CD14-positive monocyte (primary cell): Measurements from ENCODE around the gene TNNT3. TPM values are rescaled to one million over a fixed set of nuclear protein-coding genes. Genes with fewer than 3 reads are reported as not detected.

Source experiments
- DNase-seq, 3 donors: peaks; one replicate each; pipeline ENCODE4 v3.0.0-alpha.2; 2011 to 2022
- H2AFZ ChIP-seq: 2 replicates; pipeline ENCODE4 v1.6.0; 2012; ENCODE audit warnings: mild to moderate bottlenecking, low read depth, low read length, inconsistent platforms; ENCODE audit not compliant: insufficient read depth, poor library complexity, severe bottlenecking
- H3K27ac ChIP-seq, 2 donors: 1 replicate in 1 of 2; 2 replicates in 1 of 2; pipeline ENCODE4 v1.5.1; 2012 to 2013; ENCODE audit warnings: low read length in 2 of 2, control low read depth in 1 of 2, inconsistent platforms in 1 of 2, low read depth in 1 of 2, mild to moderate bottlenecking in 1 of 2
- H3K27me3 ChIP-seq, 2 donors: one replicate each; pipeline versions ENCODE4 v1.6.0 to v1.6.1; 2011 to 2013; ENCODE audit warnings: low read length in 2 of 2; ENCODE audit not compliant: control insufficient read depth in 2 of 2, insufficient read depth in 2 of 2
- H3K36me3 ChIP-seq, 2 donors: replicated peaks in 1 of 2; 1 replicate in 1 of 2; 2 replicates in 1 of 2; pipeline versions ENCODE4 v1.5.1 to v1.6.1; 2012 to 2013; ENCODE audit warnings: low read length in 2 of 2, control low read depth in 1 of 2, inconsistent platforms in 1 of 2, mild to moderate bottlenecking in 1 of 2; ENCODE audit not compliant: insufficient read depth in 2 of 2, control insufficient read depth in 1 of 2
- H3K4me1 ChIP-seq, 2 donors: 1 replicate in 1 of 2; 2 replicates in 1 of 2; pipeline versions ENCODE4 v1.5.1 to v1.6.1; 2012 to 2013; ENCODE audit warnings: low read length in 2 of 2, control low read depth in 1 of 2, inconsistent platforms in 1 of 2, mild to moderate bottlenecking in 1 of 2, moderate library complexity in 1 of 2; ENCODE audit not compliant: insufficient read depth in 2 of 2, control insufficient read depth in 1 of 2
- H3K4me2 ChIP-seq: replicated peaks from 2 replicates; pipeline ENCODE3; 2012; ENCODE audit warnings: low read length, moderate library complexity, mild to moderate bottlenecking; ENCODE audit not compliant: poor library complexity, severe bottlenecking; ENCODE audit errors: extremely low read depth
- H3K4me3 ChIP-seq, 3 experiments: fragments of 200-600 bp in 1 of 3; sonication (generic) in 1 of 3; replicated peaks in 1 of 3; 1 replicate in 2 of 3; 2 replicates in 1 of 3; pipeline ENCODE4 v1.5.1; 2011 to 2013; ENCODE audit warnings: low read length in 3 of 3, mild to moderate bottlenecking in 3 of 3, control low read depth in 2 of 3, low read depth in 2 of 3, inconsistent platforms in 1 of 3, moderate library complexity in 1 of 3
- H3K79me2 ChIP-seq: 2 replicates; pipeline ENCODE4 v1.6.0; 2012; ENCODE audit warnings: mild to moderate bottlenecking, control low read depth, inconsistent platforms, low read length, moderate library complexity; ENCODE audit not compliant: insufficient read depth
- H3K9ac ChIP-seq: 2 replicates; pipeline ENCODE4 v1.6.0; 2017; ENCODE audit warnings: low read length, mild to moderate bottlenecking; ENCODE audit not compliant: insufficient read depth, poor library complexity, severe bottlenecking
- H3K9me3 ChIP-seq, 2 donors: replicated peaks in 1 of 2; 1 replicate in 1 of 2; 2 replicates in 1 of 2; pipeline versions ENCODE4 v1.5.1 to v1.6.1; 2012 to 2013; ENCODE audit warnings: low read length in 2 of 2, control low read depth in 1 of 2; ENCODE audit not compliant: control insufficient read depth in 1 of 2, insufficient read depth in 1 of 2
- H4K20me1 ChIP-seq: 2 replicates; pipeline ENCODE4 v1.6.0; 2012; ENCODE audit warnings: mild to moderate bottlenecking, low read length, control low read depth, moderate library complexity; ENCODE audit not compliant: insufficient read depth
- H3K27ac Mint-ChIP-seq, 7 donors: one replicate each; pipeline ENCODE4 v1.8.0; 2020; ENCODE audit warnings: mild to moderate bottlenecking in 7 of 7, mixed read lengths in 7 of 7, moderate library complexity in 6 of 7, inconsistent platforms in 2 of 7
- H3K27me3 Mint-ChIP-seq, 3 donors: one replicate each; pipeline ENCODE4 v1.8.0; 2021 to 2022; ENCODE audit warnings: low read depth in 3 of 3, mild to moderate bottlenecking in 3 of 3, mixed read lengths in 3 of 3, moderate library complexity in 3 of 3, inconsistent platforms in 1 of 3
- H3K36me3 Mint-ChIP-seq, 2 donors: one replicate each; pipeline ENCODE4 v1.8.0; 2020; ENCODE audit warnings: mixed read lengths in 2 of 2, inconsistent platforms in 1 of 2, mild to moderate bottlenecking in 1 of 2
- H3K4me1 Mint-ChIP-seq: one replicate; pipeline ENCODE4 v1.8.0; 2020; ENCODE audit warnings: mild to moderate bottlenecking, mixed read lengths
- H3K4me3 Mint-ChIP-seq, 2 donors: one replicate each; pipeline ENCODE4 v1.8.0; 2020; ENCODE audit warnings: mild to moderate bottlenecking in 2 of 2, mixed read lengths in 2 of 2, moderate library complexity in 1 of 2
- H3K9me3 Mint-ChIP-seq, 7 donors: one replicate each; pipeline ENCODE4 v1.8.0; 2020 to 2022; ENCODE audit warnings: mixed read lengths in 7 of 7, mild to moderate bottlenecking in 6 of 7, moderate library complexity in 6 of 7, inconsistent platforms in 2 of 7
- WGBS: methylation state at CpG from one replicate; pipeline ENCODE4 v1.1.5; 2013; ENCODE audit warnings: missing lambda C conversion rate; ENCODE audit not compliant: insufficient coverage; 5-methylcytosine and 5-hydroxymethylcytosine counted together
- intact Hi-C, 2 donors: fragments of 100-400 bp; cut with micrococcal nuclease; formaldehyde crosslinking; loops; one replicate each; pipeline versions ENCODE4 v1.15.0 to v1.15.1; 2023
- polyA plus RNA-seq, 3 donors: library from polyadenylated mRNA; depleted of rRNA in 1 of 3; unstranded in 2 of 3; stranded (reverse) in 1 of 3; fragments of 300-500 nt in 2 of 3; fragments of >200 nt in 1 of 3; fragmentation: Illumina TruSeq in 2 of 3; gene quantifications; 1 replicate in 2 of 3; 2 replicates in 1 of 3; pipeline ENCODE4 v1.2.3, GENCODE V29; 2012 to 2021
- TF ChIP-seq, protein P1 (sequence below): fragments of 200-600 bp; IDR thresholded peaks from one replicate; pipeline ENCODE4 v1.8.0; 2022; ENCODE audit warnings: antibody characterized with exemption, mild to moderate bottlenecking

The TNNT3 gene
- polyA plus RNA-seq, 3 donors = 1.4 TPM; not detected in 2

DNA sequence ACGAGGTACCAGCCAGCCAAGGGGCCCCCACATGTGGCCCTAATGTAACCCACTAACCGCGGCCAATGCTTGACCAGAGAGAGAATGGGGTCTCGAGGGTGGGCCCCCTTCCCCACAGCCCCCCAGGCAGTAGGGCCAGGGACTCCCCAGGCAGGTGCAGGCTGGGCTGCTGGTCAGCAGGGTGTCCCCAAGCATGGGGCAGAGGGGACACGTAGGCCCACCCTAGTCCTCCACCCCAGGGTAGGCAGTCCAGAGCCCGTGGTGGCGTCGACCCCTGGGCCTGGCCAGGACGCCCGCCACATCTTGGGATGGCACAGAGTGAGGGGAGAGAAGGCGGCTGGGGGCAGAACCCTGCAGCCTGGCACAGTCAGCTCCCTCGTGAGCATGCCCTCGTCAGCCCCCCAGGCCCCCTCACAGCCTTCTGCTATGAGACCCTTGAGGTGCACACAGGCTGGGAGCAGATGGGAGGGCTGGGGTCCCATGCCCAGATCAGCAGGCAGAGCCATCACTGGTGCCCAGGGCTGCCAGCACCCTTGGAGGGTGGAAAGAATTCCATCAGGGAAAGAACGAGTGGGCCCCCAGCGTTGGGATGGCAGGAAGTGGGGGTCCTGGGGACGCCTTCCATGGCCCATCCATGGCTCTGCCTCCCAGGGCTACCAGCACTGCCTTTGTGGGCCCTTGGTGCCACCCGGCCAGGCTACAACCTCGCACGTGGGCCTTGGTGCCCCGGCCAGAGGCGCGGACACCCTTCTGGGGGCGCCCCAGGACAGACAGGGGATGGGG lies 6.1 kb downstream of the TNNT3 start:
- H3K27me3 ChIP-seq = no peaks in the 10 kb centered on the region

More for the DNA sequence above, 6.1 kb downstream of the TNNT3 start:
- Histone ChIP-seq H3K4me2 (no peak overlapping the region), H3K4me1 (peaks cover 0 to 10% of the 10 kb centered on the region in 2 donors), H3K9me3 (no peaks in the 10 kb centered on the region), H4K20me1 (no peaks in the 10 kb centered on the region), H2AFZ (no peak overlapping the region), H3K9ac (no peak overlapping the region), H3K4me3 (no peak overlapping the region), H3K27ac (no peak overlapping the region), H3K79me2 (no peaks in the 10 kb centered on the region), H3K36me3 (no peaks in the 10 kb centered on the region)
- no peak for DNase-seq
- WGBS = 92% methylated on average over 17 of the region's 23 CpGs
- intact Hi-C loops = loop anchor here in 1 of 2 donors (10.0 kb wide), 1 partner anchor 229 kb away; no protein-coding TSS in a partner anchor
- peaks cover 7 to 15% (median 8%) of the 10 kb centered on the region in 3 donors for H3K27me3 Mint-ChIP-seq
- H3K4me3 Mint-ChIP-seq = no peak overlapping the region
- peaks cover 7% of the 10 kb centered on the region for H3K4me1 Mint-ChIP-seq
- peak overlapping the region in 1 of 7 donors; percentile 30 for H3K27ac Mint-ChIP-seq
- TF ChIP-seq, protein P1, sequence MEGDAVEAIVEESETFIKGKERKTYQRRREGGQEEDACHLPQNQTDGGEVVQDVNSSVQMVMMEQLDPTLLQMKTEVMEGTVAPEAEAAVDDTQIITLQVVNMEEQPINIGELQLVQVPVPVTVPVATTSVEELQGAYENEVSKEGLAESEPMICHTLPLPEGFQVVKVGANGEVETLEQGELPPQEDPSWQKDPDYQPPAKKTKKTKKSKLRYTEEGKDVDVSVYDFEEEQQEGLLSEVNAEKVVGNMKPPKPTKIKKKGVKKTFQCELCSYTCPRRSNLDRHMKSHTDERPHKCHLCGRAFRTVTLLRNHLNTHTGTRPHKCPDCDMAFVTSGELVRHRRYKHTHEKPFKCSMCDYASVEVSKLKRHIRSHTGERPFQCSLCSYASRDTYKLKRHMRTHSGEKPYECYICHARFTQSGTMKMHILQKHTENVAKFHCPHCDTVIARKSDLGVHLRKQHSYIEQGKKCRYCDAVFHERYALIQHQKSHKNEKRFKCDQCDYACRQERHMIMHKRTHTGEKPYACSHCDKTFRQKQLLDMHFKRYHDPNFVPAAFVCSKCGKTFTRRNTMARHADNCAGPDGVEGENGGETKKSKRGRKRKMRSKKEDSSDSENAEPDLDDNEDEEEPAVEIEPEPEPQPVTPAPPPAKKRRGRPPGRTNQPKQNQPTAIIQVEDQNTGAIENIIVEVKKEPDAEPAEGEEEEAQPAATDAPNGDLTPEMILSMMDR = no peak
- H3K9me3 Mint-ChIP-seq = peaks cover 0 to 4% (median 0%) of the 10 kb centered on the region in 7 donors
- no peaks in the 10 kb centered on the region for H3K36me3 Mint-ChIP-seq
